ENCODE data around the gene DEPDC5.

DNA sequence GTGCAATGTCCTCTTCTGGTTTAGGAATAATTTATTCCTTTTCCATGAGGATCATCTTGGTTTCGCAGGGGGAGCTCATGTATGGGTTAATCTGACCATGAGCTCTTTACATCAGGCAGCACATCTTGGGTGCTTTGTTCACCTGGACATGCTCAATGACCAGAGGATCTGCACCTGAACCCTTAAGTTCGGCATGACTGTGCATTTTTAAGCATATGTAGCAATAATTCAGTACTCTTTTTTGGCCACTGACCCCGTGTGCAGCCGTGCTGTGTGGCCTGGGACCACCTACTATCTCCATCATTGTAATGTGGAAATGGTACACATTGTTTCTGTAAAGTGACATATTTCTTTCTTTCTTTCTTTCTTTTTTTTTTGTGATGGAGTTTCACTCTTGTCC lies 62.9 kb downstream of the DEPDC5 start:
- TF ChIP-seq YY1 (IDR thresholded peaks at IDR 0.05; ENCODE audit: low read depth, low read length) (no peak), EZH2 (IDR thresholded peaks at IDR 0.05; ENCODE audit: low read depth, low read length, severe bottlenecking) (no peak), CHD2 (IDR thresholded peaks at IDR 0.05; ENCODE audit: low read length) (no peak), EP300 (IDR thresholded peaks at IDR 0.05; ENCODE audit: borderline replicate concordance in 1 of 2, low read depth in 2 of 2, low read length in 2 of 2) (no peak), HDAC6 (IDR thresholded peaks at IDR 0.05; ENCODE audit: low read depth, low read length) (no peak), POLR2A (IDR thresholded peaks at IDR 0.05; ENCODE audit: control extremely low read depth in 1 of 2, low read depth in 2 of 2, low read length in 2 of 2) (no peak), CTCF (IDR thresholded peaks at IDR 0.05; ENCODE audit: control extremely low read depth in 1 of 3, insufficient read depth in 1 of 3, low read depth in 1 of 3, low read length in 3 of 3) (no peak), POLR2AphosphoS5 (IDR thresholded peaks at IDR 0.05; ENCODE audit: low read depth, low read length) (no peak), MAX (IDR thresholded peaks at IDR 0.05) (no peak), GTF2F1 (IDR thresholded peaks at IDR 0.05; ENCODE audit: borderline replicate concordance, low read depth, low read length) (no peak), NRF1 (IDR thresholded peaks at IDR 0.05; ENCODE audit: low read depth, low read length) (no peak), ZNF274 (IDR thresholded peaks at IDR 0.05; ENCODE audit: borderline replicate concordance, extremely low read depth, low read length) (no peak), PHF8 (conservative IDR thresholded peaks at IDR 0.05; ENCODE audit: low read depth, low read length) (no peak)
- TF ChIP-seq, protein P1, sequence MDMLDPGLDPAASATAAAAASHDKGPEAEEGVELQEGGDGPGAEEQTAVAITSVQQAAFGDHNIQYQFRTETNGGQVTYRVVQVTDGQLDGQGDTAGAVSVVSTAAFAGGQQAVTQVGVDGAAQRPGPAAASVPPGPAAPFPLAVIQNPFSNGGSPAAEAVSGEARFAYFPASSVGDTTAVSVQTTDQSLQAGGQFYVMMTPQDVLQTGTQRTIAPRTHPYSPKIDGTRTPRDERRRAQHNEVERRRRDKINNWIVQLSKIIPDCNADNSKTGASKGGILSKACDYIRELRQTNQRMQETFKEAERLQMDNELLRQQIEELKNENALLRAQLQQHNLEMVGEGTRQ (IDR thresholded peaks at IDR 0.05; ENCODE audit: low read length), result no peak
